ENCODE data around the gene TPH2.

TPH2 gene

GRCh38 chr12:71958056-71958455, 19.4 kb downstream of the TPH2 start:
- no peak overlapping the region for H3K4me2 ChIP-seq (ENCODE audit: insufficient read depth, low read length)
- no peak overlapping the region for H3K27ac ChIP-seq (ENCODE audit: low read length)
- H4K20me1 ChIP-seq (ENCODE audit: insufficient read depth, low read length), result no peaks in the 10 kb centered on the region
- no peaks in the 10 kb centered on the region for H3K79me2 ChIP-seq (ENCODE audit: insufficient read depth, low read length)
- peaks cover 6% of the 10 kb centered on the region for H3K27me3 ChIP-seq (ENCODE audit: insufficient read depth, low read length, poor library complexity)
- no peak for DNase-seq
- H3K36me3 ChIP-seq (ENCODE audit: insufficient read depth, low read length), result no peaks in the 10 kb centered on the region
- TF ChIP-seq EZH2 (IDR thresholded peaks at IDR 0.05; ENCODE audit: borderline replicate concordance, low read depth, low read length, severe bottlenecking) (no peak), CTCF (IDR thresholded peaks at IDR 0.05; ENCODE audit: borderline replicate concordance, extremely low read depth, low read length, poor library complexity, severe bottlenecking) (no peak)
- ATAC-seq (ENCODE audit: insufficient read depth, low read depth), result no peak
- no peak overlapping the region for H3K4me3 ChIP-seq (ENCODE audit: low read depth in 1 of 2, low read length in 2 of 2)
- no peak overlapping the region for H2AFZ ChIP-seq (ENCODE audit: low read depth, low read length)
- H3K9ac ChIP-seq (ENCODE audit: low read depth, low read length), result no peak overlapping the region
- H3K4me1 ChIP-seq (ENCODE audit: insufficient read depth, low read length), result no peaks in the 10 kb centered on the region
- no peaks in the 10 kb centered on the region for H3K9me3 ChIP-seq (ENCODE audit: insufficient read depth, low read length, severe bottlenecking)

GRCh38 chr12:71958457-71958856, 19.8 kb downstream of the TPH2 start:
- Histone ChIP-seq H3K4me2 (ENCODE audit: insufficient read depth, low read length) (no peak overlapping the region), H3K9me3 (ENCODE audit: insufficient read depth, low read length, severe bottlenecking) (no peaks in the 10 kb centered on the region), H3K9ac (ENCODE audit: low read depth, low read length) (no peak overlapping the region), H3K27me3 (ENCODE audit: insufficient read depth, low read length, poor library complexity) (peaks cover 6% of the 10 kb centered on the region), H3K4me3 (ENCODE audit: low read depth in 1 of 2, low read length in 2 of 2) (no peak overlapping the region), H4K20me1 (ENCODE audit: insufficient read depth, low read length) (no peaks in the 10 kb centered on the region), H2AFZ (ENCODE audit: low read depth, low read length) (no peak overlapping the region), H3K79me2 (ENCODE audit: insufficient read depth, low read length) (no peaks in the 10 kb centered on the region), H3K27ac (ENCODE audit: low read length) (no peak overlapping the region), H3K4me1 (ENCODE audit: insufficient read depth, low read length) (no peaks in the 10 kb centered on the region), H3K36me3 (ENCODE audit: insufficient read depth, low read length) (no peaks in the 10 kb centered on the region)
- TF ChIP-seq CTCF (IDR thresholded peaks at IDR 0.05; ENCODE audit: borderline replicate concordance, extremely low read depth, low read length, poor library complexity, severe bottlenecking) (no peak), EZH2 (IDR thresholded peaks at IDR 0.05; ENCODE audit: borderline replicate concordance, low read depth, low read length, severe bottlenecking) (no peak)
- DNase-seq, result no peak
- ATAC-seq (ENCODE audit: insufficient read depth, low read depth), result no peak

GRCh38 chr12:71958993-71959578, 20.4 kb downstream of the TPH2 start:
- Histone ChIP-seq H3K4me1 (ENCODE audit: insufficient read depth, low read length) (no peaks in the 10 kb centered on the region), H3K9me3 (ENCODE audit: insufficient read depth, low read length, severe bottlenecking) (no peaks in the 10 kb centered on the region), H3K79me2 (ENCODE audit: insufficient read depth, low read length) (no peaks in the 10 kb centered on the region), H2AFZ (ENCODE audit: low read depth, low read length) (no peak overlapping the region), H3K4me3 (ENCODE audit: low read depth in 1 of 2, low read length in 2 of 2) (no peak overlapping the region), H4K20me1 (ENCODE audit: insufficient read depth, low read length) (no peaks in the 10 kb centered on the region), H3K36me3 (ENCODE audit: insufficient read depth, low read length) (no peaks in the 10 kb centered on the region), H3K9ac (ENCODE audit: low read depth, low read length) (no peak overlapping the region), H3K27me3 (ENCODE audit: insufficient read depth, low read length, poor library complexity) (peaks cover 6% of the 10 kb centered on the region), H3K27ac (ENCODE audit: low read length) (no peak overlapping the region), H3K4me2 (ENCODE audit: insufficient read depth, low read length) (no peak overlapping the region)
- ATAC-seq (ENCODE audit: insufficient read depth, low read depth) (no peak), DNase-seq (no peak)
- no peak for TF ChIP-seq CTCF (IDR thresholded peaks at IDR 0.05; ENCODE audit: borderline replicate concordance, extremely low read depth, low read length, poor library complexity, severe bottlenecking)
- TF ChIP-seq EZH2 (IDR thresholded peaks at IDR 0.05; ENCODE audit: borderline replicate concordance, low read depth, low read length, severe bottlenecking), result no peak

Measured in DND-41 (cell line).